Left renal pelvis (tissue), 4 donors: ENCODE measurements around the gene RNF31. TPM values are rescaled to one million over a fixed set of nuclear protein-coding genes. Genes with fewer than 3 reads are reported as not detected.

Source experiments
- DNase-seq, 4 donors: peaks; one replicate each; pipeline ENCODE4 v3.0.0-alpha.2; 2013; ENCODE audit warnings: low read depth in 4 of 4, low spot score in 3 of 4
- polyA plus RNA-seq, 4 donors: library from polyadenylated mRNA; unstranded; fragments of 120-200 nt; gene quantifications; one replicate each; pipeline ENCODE4 v1.2.1, GENCODE V29; 2013; ENCODE audit not compliant: insufficient read length in 4 of 4

RNF31 gene
- polyA plus RNA-seq, 4 donors = 44.8 to 59.8 (median 47.4) TPM

DNA sequence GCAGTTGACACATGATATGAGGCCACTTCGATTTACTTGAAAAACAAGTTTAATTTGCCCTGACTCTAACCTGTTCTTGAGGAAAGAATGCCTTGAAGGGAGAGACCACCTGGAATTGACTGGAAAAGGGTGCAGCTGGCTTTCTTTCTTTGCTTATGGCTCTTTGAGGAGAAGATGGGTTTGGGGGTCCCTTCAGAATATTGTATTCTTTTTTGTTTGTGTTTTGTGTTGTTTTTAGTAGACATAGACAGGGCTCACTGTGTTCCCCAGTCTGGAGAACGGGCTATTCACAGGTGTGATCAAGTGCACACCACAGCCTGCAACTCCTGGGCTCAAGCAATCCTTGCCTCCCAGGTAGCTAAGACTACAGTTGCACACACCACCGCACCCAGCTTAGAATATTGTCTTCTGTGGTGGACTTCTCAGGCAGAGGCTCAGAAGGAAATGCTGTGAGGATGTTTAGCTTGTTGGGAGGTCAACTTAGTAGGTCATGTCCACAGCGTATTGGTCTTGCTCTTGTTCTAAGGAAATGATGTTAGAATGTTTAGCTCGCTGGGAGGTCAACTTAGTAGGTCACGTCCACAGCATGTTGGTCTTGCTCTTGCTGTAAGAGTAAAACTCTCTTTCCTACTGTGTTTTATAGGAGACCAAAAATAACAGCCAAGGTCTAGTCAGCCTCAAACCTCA lies 31.0 kb upstream of the RNF31 start:
- no peak for DNase-seq

DNA sequence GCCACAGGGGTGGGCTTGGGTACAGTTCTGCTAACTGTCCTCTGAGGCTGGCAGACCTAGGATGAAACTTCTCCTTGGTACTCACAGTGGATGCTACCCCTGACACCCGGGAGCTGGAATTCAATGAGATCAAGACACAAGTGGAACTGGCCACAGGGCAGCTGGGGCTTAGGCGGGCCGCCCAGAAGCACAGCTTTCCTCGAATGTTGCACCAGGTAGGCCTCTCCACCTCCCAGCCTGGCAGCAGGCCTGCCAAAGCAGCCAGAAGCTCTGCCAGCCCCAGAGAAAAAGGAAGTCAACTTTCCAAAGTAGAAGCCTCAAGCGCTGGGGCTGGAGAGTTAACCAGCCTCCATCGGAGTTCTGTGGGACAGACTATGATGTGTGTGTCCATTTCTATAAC lies 30.1 kb upstream of the RNF31 start:
- DNase-seq = no peak

DNA sequence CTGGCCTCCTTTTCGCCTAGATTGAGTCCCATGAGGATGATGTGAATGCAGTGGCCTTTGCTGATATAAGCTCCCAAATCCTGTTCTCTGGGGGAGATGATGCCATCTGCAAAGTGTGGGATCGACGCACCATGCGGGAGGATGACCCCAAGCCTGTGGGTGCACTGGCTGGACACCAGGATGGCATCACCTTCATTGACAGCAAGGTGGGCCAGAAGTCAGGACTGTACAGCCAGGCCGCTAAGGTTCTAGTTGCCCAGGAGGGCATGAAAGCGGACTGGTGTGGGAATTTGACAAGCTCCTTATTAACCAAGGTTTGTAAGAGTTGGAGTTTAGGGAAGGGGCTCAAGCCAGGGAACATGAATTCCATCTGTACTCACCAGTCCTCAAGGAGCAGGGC lies 27.6 kb upstream of the RNF31 start:
- no peak for DNase-seq

DNA sequence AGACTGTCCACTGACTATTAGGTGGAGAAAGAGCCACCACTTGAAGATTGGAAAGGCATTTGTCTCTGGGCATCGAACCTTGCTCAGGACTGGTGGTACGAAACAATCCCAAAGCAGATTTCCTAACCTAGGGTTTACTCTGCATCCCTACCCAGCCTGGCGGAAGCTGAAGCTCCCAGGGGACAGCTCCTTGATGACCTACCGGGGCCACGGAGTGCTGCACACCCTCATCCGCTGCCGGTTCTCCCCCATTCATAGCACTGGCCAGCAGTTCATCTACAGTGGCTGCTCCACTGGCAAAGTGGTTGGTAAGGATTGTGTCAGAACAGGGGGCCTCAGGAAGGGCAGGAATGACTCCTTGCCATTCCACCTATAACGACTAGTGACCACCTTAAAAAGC lies 26.1 kb upstream of the RNF31 start:
- no peak for DNase-seq

DNA sequence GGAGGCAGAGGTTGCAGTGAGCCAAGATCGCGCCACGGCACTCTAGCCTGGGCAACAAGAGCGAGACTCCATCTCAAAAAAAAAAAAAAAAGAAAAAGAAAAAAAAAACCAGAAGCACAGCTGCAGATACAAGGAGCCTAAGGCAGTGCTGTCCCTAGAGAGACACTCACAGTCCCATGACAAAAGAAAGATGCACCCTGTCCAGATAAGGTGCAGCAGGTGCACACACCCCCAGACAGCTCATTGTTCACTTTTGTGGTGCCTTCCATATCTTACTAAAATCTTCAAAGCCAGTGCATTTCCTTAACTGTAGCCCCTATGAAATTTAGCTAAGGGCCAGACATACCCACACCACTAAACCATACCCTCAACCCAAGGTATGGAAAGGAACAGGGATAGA lies 24.9 kb upstream of the RNF31 start:
- DNase-seq = no peak

DNA sequence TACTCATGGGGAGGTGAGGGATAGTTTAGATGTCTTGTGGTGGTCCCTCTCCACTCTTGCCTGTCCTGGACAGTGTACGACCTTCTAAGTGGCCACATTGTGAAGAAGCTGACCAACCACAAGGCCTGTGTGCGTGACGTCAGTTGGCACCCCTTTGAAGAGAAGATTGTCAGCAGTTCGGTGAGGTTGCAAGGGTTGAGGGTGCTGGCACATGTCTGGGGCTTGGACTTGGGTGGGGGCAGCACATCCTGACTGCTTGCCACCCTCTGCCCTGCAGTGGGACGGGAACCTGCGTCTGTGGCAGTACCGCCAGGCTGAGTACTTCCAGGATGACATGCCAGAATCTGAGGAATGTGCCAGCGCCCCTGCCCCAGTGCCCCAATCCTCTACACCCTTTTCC lies 24.4 kb upstream of the RNF31 start:
- no peak for DNase-seq

DNA sequence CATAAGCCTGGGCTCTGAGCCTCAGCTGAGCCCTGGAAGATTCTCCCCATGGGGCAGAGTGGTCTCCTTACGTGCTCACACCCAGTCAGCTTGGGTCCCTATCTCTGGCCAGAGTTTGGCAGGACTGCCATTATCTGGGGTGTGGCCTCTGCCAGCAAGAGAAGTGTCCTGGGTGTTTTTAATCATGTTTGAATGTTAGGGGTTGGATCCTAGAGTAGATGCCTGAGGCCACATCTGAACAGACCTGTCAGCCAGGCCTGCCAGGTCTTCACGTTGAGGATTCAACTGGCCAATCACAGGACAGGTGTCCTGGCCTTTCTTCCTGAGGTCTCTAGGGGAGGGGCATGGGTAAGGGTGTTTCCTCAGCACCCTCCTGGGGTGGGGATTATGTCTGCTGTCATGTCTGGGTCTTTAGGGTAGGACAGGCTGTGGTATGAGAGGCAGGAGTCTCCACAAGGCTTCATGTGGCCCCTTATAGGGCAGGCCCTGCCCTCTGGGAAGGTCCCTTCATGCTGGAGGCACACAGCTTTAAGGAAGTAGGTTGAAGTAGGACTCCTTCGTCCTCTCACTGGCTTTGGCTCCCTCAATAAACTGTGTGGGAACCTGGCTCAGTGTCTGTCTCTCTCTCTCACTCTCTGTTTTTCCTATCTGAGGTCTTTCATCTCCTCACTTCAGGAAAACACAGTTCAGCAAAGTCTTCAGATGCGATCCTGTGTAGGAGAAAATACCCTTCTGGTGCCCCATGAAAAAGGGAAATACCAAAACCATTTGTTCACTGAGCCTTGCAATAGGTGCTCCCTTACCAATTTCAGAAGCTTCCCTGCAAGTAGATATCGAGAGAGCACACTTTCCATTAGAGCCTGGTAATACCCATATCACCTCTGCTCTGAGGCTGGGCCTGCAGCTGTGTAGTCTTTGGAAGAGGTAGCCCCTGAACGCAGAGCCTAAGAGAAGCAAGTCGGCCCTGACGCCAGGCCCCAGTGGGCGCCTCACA lies 23.6 kb upstream of the RNF31 start:
- DNase-seq = no peak

DNA sequence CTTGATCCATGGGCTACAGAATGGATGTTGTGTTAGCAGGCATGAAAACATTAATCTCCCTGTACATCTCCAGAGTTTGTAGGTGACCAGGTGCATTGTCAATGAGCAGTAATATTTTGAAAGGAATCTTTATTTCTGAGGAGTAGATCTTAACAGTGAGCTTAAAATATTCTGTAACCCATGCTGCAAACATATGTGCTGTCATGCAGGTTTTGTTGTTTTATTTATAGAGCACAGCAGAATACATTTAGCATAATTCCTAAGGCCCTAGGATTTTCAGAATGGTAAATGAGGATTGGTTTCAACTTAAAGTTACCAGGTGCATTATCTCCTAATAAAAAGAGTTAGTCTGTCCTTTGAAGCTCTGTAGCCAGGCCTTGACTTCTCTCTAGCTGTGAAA lies 20.4 kb upstream of the RNF31 start:
- no peak for DNase-seq

DNA sequence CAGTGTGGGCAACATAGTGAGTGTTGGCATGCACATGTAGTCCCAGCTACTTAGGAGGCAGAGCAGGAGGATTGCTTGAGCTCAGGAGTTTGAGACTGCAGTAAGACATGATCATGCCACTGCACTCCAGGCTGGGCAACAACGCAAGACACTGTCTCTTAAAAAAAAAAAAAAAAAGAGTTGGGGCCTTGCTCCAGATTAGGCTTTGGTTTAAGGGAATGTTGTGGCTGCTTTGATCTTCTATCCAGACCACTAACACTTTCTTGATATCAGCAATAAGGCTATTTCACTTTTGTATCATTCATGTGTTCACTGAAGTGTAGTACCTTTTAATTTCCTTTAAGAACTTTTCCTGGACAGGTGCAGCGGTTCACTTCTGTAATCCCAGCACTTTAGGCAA lies 19.6 kb upstream of the RNF31 start:
- DNase-seq = no peak

DNA sequence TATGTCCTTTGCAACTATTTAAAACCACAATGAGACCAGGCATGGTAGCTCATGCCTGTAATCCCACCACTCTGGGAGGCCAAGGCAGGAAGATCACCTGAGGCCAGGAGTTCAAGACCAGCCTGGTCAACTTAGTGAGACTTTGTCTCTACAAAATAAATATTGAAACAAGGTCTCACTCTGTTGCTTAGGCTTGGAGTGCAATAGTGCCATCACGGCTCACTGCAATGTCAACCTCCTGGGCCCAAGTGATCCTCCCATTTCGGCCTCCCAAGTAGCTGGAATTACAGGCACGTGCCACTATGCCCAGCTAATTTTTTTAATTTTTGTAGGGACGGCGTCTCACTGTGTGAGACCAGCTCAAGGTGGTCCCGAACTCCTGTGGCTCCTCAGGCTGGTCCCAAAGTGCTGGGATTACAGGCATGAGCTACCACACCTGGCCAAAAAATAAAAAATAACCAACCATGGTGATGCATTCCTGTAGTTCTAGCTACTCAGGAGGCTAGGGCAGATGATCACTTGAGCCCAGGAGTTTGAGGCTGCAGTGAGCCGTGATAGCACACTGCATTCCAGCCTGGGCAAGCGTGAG lies 17.8 kb upstream of the RNF31 start:
- DNase-seq = no peak

DNA sequence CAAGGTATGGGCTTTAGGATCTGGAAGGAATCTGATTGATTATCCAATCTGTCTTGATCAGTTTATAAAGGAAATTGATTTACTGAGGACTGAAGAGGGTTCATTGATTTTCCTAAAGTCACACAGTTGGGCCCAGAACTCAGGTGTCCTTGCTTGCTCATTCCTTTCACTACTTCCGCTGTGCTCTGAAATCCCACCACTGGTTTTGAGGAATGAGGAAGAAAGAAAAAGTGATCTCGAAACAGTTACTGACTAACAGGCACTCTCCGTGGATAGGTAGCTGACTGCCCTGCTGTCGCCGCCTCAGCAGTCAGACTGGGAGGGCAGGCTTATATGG lies 16.9 kb upstream of the RNF31 start, which contains the start of gene FITM1:
TSS of gene FITM1 (plus strand) at position 280 of the 337 bp plus-strand sequence. CDS start 905 bp downstream, outside the sequence.
- no peak for DNase-seq

DNA sequence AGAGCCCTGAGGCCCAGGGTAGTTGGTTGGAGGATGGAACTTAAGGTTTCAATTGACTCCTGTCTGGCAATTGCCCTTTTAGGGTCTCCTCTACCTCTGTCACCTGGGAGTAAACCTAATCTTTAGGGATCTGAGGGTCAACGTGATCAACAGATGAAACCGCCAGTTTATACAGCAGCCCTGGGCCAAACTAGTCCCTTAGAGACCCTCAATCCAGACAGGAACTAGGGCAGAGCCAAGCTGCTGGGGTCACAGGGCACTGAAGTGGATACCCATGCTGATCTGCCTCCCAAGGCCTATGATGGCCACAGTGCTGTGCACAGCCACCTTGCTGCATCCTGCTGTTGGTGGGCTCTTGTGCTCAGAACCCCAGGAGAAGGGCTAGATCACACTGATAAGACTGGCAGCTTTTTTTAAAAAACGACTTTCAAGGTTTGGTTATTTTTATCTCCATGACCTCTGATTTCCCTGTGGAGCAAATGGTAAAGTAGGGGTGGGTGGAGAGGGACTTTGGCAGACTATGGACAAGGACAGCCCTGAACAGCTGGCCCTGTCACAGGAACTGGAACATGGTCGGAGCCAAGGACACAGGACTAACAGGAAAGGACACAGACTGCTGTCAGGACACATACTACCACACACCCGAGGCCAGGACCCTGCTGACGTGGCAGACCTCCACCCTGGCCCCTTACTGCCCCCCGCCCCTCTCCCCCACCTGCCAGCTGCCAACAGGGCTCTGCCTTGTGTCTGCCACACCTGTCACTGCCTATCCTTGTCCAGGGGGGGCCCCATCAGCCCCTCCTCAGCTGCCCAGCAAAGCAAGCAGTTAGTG lies 16.4 kb upstream of the RNF31 start:
- DNase-seq = no peak

DNA sequence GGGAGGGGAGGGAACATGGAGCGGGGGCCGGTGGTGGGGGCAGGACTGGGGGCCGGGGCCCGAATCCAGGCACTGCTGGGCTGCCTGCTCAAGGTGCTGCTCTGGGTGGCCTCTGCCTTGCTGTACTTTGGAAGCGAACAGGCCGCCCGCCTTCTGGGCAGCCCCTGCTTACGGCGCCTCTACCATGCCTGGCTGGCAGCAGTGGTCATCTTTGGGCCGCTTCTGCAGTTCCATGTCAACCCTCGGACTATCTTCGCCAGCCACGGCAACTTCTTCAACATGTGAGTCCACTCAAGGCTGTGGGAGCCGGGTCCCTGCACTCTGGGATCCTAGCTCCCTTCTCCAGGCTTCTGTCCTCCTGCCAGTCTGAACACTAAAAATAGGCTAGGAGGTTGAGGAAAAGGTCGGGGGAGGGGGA lies 15.7 kb upstream of the RNF31 start:
- DNase-seq = no peak

DNA sequence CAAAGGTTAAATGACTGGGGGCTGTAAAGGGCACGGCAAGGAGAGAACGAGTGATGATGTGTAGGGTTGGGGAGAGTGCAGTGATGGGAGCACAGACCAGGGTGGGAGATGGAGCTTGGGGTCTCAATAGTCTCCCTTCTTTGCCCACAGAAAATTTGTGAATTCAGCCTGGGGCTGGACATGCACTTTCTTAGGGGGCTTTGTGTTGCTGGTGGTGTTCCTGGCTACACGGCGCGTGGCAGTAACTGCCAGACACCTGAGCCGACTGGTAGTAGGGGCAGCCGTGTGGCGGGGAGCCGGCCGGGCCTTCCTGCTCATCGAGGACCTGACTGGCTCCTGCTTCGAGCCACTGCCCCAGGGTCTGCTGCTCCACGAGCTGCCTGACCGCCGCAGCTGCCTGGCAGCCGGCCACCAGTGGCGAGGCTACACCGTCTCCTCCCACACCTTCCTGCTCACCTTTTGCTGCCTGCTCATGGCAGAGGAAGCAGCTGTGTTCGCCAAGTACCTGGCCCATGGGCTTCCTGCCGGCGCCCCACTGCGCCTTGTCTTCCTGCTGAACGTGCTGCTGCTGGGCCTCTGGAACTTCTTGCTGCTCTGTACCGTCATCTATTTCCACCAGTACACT lies 15.1 kb upstream of the RNF31 start:
- no peak for DNase-seq

DNA sequence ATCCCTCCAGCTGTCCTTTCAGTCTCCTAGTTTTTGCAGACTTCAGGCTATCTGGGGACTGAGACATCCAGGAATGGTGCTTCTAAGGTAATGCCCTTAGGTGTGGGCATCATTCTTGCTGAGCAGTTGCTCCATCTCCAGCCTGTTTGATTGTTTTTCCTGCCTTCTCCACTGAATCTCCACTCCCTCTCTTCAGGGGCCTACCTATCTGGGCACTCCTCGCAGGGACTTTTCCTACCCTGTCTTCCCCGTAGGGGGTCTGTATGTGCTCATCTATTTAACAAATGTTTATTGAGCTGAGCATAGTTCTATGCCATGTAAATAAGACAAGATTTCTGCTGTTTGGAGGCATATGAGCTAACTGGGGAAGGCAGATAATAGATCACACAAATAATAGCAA lies 14.3 kb upstream of the RNF31 start:
- DNase-seq = no peak

DNA sequence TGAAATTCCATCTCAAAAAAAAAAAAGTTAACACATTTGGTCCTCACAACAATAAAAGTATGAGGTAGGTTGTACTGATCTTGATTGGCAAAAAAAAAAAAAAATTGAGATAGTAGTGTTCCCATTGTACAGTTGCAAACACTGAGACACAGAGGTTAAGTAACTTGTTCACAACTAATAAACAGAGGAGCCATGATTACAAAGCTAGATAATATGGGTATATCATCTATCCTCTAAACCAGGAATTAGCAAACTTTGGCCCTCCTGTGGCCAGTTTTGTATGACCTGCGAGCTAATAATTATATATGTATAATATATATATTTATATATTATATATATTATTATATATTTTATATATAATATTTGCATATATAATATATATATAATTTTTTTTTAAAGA lies 13.6 kb upstream of the RNF31 start:
- DNase-seq = no peak

DNA sequence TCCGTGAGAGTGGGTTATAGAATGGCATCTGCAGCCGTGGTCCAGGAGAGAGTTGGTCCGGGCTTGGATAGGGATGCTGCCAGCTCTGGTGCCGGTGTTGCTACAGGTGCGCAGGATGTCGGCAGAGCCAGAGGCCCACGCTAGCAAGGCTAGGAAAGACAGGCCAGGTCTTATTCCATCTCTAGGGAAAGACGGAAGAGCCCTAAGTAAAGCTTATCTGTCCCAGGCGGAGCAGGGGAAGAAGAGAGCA lies 11.8 kb upstream of the RNF31 start:
- DNase-seq = no peak

DNA sequence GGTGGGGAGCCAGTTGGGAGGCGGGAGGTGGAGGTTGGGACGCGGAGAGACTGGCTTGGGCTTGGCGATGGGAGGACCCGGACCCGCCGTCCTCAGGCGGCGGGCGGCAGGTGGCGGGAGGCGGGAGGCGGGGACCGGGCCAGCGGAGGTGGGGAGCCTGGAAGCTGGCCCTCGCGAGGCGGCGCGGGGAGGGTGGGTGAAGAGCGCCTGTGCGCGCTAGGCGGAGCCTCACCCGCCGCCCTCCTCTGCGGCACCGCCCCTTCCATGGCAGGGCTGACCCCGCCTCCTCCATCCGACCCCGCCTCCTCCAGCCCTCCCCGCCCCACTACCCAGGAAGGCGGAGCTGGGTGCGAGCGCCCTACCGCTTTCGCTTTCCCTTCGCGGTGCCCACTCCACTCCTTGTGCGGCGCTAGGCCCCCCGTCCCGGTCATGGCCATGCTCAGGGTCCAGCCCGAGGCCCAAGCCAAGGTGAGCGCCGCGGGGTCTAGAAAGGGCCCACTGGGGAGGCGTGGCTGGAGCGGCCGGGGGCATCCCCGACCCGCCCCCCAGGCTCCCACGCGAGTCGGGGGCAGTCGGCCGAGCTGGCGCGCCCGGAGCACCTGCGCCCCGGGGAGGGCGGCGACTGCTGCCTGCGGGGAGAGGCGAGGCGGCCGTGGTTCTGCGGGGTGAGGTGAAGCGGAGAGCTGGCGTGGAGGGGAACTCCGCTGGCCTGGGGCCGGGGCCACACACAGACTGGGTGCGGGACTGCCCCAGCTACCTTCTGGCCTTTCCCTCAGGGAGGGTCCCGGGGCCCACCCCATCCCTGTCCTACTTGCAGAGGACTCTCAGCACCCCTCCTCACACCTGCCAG lies 11.2 kb upstream of the RNF31 start, which contains the start of gene PSME1:
TSS of gene PSME1 (plus strand) at position 361 of the 850 bp plus-strand sequence. CDS start at position 430, 69 bp downstream.
- peak; percentile 79 to 84 (median 82) for DNase-seq
